Ectodermal cell (in vitro differentiated cells): ENCODE results near the gene RANBP1.

Experiments
- H3K27ac ChIP-seq: 2 replicates; pipeline ENCODE4 v1.7.0; 2013; ENCODE audit warnings: mild to moderate bottlenecking, low read depth, low read length; ENCODE audit not compliant: insufficient read depth, poor library complexity, severe bottlenecking
- H3K27me3 ChIP-seq: 2 replicates; pipeline ENCODE4 v1.7.0; 2013; ENCODE audit warnings: mild to moderate bottlenecking, low read length; ENCODE audit not compliant: insufficient read depth, control insufficient read depth, poor library complexity, severe bottlenecking
- H3K36me3 ChIP-seq: one replicate; pipeline ENCODE4 v1.7.0; 2013; ENCODE audit warnings: low read length; ENCODE audit not compliant: control insufficient read depth, insufficient read depth
- H3K4me1 ChIP-seq: one replicate; pipeline ENCODE4 v1.7.0; 2013; ENCODE audit warnings: low read length; ENCODE audit not compliant: control insufficient read depth, insufficient read depth
- H3K4me3 ChIP-seq: 2 replicates; pipeline ENCODE4 v1.7.0; 2013; ENCODE audit warnings: low read depth, low read length, control low read depth; ENCODE audit not compliant: insufficient read depth
- H3K9me3 ChIP-seq: 2 replicates; pipeline ENCODE4 v1.7.0; 2013; ENCODE audit warnings: mild to moderate bottlenecking, low read length, moderate library complexity; ENCODE audit not compliant: control insufficient read depth
- WGBS, 2 experiments: methylation state at CpG; one replicate each; pipeline ENCODE4 v1.1.7; 2013; ENCODE audit warnings: missing lambda C conversion rate in 2 of 2; 5-methylcytosine and 5-hydroxymethylcytosine counted together

RANBP1 gene

GRCh38 chr22:20127318-20127868, 11.5 kb downstream of the RANBP1 start:
- 96 to 97% methylated on average over 15 of the region's 15 CpGs for WGBS, 2 experiments
- Histone ChIP-seq H3K4me1 (no peaks in the 10 kb centered on the region), H3K27ac (no peak overlapping the region), H3K36me3 (peaks cover 33% of the 10 kb centered on the region), H3K4me3 (no peak overlapping the region), H3K27me3 (no peaks in the 10 kb centered on the region), H3K9me3 (no peaks in the 10 kb centered on the region)

DNA sequence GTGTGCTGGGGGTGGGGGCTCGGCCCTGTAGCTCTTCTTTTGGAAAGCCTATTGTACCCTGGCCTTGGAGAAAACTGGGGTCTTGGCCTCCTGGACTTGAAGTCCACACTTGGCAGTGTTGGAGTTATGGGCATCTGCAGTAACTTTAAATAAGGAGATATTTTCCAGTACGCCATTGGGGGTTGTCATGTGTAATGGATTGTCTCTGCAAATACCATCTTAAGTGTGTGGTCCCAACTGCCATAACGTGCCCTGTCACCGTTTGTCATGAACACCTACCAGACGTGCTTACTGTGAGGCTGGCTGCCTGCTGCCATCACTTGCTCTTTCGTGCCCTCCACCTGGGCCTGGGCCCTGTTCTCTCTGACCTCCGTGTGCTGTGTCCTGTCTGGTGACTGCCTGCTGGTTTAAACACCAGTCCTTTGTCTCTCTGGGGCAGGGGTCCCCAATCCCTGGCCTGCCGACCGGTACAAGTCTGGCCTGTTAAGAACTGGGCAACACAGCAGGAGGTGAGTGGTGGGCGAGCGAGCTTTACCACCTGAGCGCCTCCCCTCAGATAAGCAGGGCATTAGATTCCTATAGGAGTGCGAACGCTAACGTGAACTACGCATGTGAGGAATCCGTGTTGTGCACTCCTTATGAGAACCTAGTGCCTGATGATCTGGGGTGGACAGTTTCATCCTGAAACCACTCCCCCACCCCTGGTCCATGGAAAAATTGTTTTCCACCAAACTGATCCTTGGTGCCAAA, 12.1 kb downstream of the RANBP1 start:
- peaks cover 33% of the 10 kb centered on the region for H3K36me3 ChIP-seq
- WGBS, 2 experiments, result 89 to 92% methylated on average over 17 of the region's 17 CpGs
- H3K4me1 ChIP-seq, result no peaks in the 10 kb centered on the region
- no peak overlapping the region for H3K4me3 ChIP-seq
- no peaks in the 10 kb centered on the region for H3K27me3 ChIP-seq
- H3K9me3 ChIP-seq, result no peaks in the 10 kb centered on the region
- H3K27ac ChIP-seq, result peak overlapping the region; percentile 26

DNA sequence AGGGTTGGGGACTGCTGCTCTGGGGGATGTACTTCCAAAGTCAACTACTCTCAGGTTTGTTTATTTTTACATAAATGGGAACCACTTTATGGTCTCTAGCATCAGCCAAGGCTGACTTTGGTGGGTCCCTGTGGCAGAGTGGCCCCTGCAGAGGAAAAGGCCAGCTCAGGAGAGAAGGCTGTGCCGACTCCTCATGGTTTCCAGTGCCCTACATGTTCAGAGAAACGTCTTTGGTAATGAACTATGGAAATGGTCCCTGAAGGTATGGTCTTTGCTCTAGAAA, 12.7 kb downstream of the RANBP1 start:
- Histone ChIP-seq H3K4me3 (no peak overlapping the region), H3K9me3 (no peaks in the 10 kb centered on the region), H3K27ac (no peak overlapping the region), H3K36me3 (peaks cover 32% of the 10 kb centered on the region), H3K27me3 (no peaks in the 10 kb centered on the region), H3K4me1 (no peaks in the 10 kb centered on the region)
- 88 to 93% methylated on average over 2 of the region's 2 CpGs for WGBS, 2 experiments

GRCh38 chr22:20128902-20129746, 13.2 kb downstream of the RANBP1 start:
- Histone ChIP-seq H3K27me3 (no peaks in the 10 kb centered on the region), H3K36me3 (peaks cover 26% of the 10 kb centered on the region), H3K4me1 (no peaks in the 10 kb centered on the region), H3K4me3 (no peak overlapping the region), H3K27ac (no peak overlapping the region), H3K9me3 (no peaks in the 10 kb centered on the region)
- WGBS, 2 experiments, result 74% methylated on average over 18 of the region's 18 CpGs

DNA sequence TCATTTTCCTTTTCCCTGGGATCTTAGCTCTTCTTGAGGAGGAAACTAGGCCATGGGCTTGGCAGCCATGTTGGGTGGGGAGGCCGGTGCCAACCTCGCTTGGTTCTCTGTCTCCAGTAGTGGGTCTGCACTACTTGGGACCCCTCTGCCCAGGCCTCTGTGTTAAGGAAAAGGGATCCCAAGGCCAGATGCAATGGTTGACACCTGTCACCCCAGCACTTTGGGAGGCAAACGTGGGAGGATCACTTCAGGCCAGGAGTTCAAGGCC, 13.8 kb downstream of the RANBP1 start:
- no peak overlapping the region for H3K27ac ChIP-seq

DNA sequence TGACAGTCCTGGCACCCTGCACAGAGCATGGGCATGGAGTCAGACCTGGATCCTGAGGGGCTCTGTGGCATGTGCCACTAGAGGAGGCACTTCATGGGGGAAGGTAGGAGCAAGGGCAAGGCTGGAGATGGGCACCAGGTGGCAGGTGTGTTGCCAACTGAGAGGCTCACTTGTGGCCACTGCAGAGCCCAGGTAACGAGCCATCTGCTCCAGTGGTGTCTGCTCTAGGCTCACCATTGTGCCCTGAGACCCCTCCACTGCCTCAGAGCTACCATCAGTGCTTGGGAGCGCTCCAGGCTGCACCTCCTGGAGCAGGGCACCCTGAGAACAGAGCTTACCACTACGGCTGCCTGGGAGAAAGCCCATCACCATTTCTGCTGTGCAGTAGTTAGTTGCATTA, 14.4 kb downstream of the RANBP1 start:
- no peaks in the 10 kb centered on the region for H3K9me3 ChIP-seq
- WGBS, 2 experiments, result 90 to 91% methylated on average over 3 of the region's 3 CpGs
- no peaks in the 10 kb centered on the region for H3K4me1 ChIP-seq
- H3K27me3 ChIP-seq, result no peaks in the 10 kb centered on the region
- peak overlapping the region; percentile 50 for H3K27ac ChIP-seq
- H3K4me3 ChIP-seq, result peak overlapping the region; percentile 64
- H3K36me3 ChIP-seq, result peaks cover 15% of the 10 kb centered on the region

More for the DNA sequence above, 13.8 kb downstream of the RANBP1 start:
- peaks cover 20% of the 10 kb centered on the region for H3K36me3 ChIP-seq
- 92 to 93% methylated on average over 3 of the region's 3 CpGs for WGBS, 2 experiments
- no peak overlapping the region for H3K4me3 ChIP-seq
- H3K27me3 ChIP-seq, result no peaks in the 10 kb centered on the region
- H3K9me3 ChIP-seq, result no peaks in the 10 kb centered on the region
- no peaks in the 10 kb centered on the region for H3K4me1 ChIP-seq

DNA sequence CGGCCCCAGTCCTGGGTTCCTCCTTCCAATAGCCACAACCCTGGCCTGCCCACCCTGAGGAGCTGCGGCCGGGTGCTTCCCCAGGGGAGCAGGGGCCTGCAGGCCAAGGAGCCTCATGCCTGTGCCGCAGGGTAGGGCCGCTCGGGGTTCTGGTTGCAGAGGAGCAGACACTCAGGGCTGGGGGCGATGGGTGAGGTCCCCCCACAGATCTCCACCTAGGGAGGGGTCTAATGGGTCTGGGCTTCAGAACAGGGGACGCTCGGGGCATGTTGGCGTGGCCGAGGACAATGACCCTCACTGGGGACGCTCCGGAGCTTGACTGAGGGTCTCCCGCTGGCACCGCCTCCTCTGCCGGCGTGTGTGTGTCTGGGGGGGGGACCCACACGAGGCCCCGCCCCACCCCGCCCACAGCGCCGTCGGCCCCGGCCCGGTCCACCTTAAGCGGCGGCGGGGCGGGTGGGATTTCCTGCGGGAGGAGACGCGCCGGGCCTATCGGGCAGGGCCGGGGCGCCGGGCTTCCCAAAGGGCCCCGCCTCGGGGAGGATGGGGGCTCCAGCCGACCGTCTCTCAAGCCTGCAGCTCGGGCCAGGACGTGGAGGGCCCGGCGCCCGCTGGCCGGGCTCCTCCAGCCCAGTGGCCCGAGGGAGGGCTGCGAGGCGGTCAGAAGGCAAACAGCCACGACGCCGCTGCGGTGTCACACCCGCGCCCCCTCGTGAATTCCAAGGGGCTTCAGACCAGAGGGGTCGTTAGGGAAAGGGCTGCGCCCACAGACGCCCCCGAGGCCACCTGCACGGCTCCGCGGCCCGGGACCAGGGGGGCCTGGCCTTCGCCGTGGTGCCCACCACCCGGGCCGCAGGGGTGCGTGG, 15.1 kb downstream of the RANBP1 start:
- H3K27ac ChIP-seq, result peak overlapping the region; percentile 50
- 7 to 9% methylated on average over 70 of the region's 70 CpGs for WGBS, 2 experiments
- peaks cover 8% of the 10 kb centered on the region for H3K36me3 ChIP-seq
- peak overlapping the region; percentile 64 for H3K4me3 ChIP-seq
- no peaks in the 10 kb centered on the region for H3K9me3 ChIP-seq
- no peaks in the 10 kb centered on the region for H3K27me3 ChIP-seq
- H3K4me1 ChIP-seq, result no peaks in the 10 kb centered on the region

DNA sequence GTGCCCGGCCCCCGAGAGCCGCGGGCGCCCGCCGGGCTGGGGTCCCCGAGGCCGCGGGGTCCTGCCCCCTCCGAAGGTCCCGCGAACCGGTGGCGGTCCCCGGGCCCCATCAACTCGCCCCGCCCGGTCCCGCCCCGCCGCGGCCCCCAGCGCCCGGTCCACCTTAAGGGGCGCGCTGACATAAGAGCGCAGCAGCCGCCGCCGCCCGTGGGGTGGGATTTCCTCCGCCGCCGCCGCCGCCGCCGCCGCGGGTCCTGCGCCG, 15.6 kb downstream of the RANBP1 start, which contains the start of gene ZDHHC8:
Gene ZDHHC8 (plus strand): TSS at position 208 of the 262 bp plus-strand sequence. CDS start 144 bp downstream, outside the sequence.
- Histone ChIP-seq H3K27ac (peak within 1 kb of the TSS; percentile 50), H3K9me3 (no peaks in the 10 kb centered on the region), H3K4me1 (no peaks in the 10 kb centered on the region), H3K36me3 (peaks cover 3% of the 10 kb centered on the region), H3K4me3 (peak within 1 kb of the TSS; percentile 64), H3K27me3 (no peaks in the 10 kb centered on the region)
- WGBS, 2 experiments, result 0% methylated on average over 43 of the region's 43 CpGs

- WGBS, 2 experiments, result 6% methylated on average over 72 of the region's 72 CpGs
- no peaks in the 10 kb centered on the region for H3K4me1 ChIP-seq
- no peak overlapping the region for H3K27ac ChIP-seq
Observed at GRCh38 chr22:20131859-20132685, 16.2 kb downstream of the RANBP1 start.

More at GRCh38 chr22:20131859-20132685, 16.2 kb downstream of the RANBP1 start:
- H3K4me3 ChIP-seq, result peak overlapping the region; percentile 62
- H3K27me3 ChIP-seq, result no peaks in the 10 kb centered on the region
- H3K9me3 ChIP-seq, result no peaks in the 10 kb centered on the region
- peaks cover 3% of the 10 kb centered on the region for H3K36me3 ChIP-seq
